Activated CD4-positive, alpha-beta memory T cell treated with anti-CD3 and anti-CD28 coated beads, Interleukin-2, amount 10 ng/mL, durations not matched to agents 7 days and 5 days (primary cell): ENCODE data around the gene NRM. TPM values are rescaled to one million over a fixed set of nuclear protein-coding genes. Genes with fewer than 3 reads are reported as not detected.

Source experiments
- CTCF ChIA-PET: fragments of 350-600 bp; sonication (Branson Sonifier 250); formaldehyde crosslinking; loops from one replicate; lab custom pipeline; 2021; ENCODE audit warnings: antibody characterized with exemption, inconsistent platforms; lab: Charles Lee
- POLR2A ChIA-PET: fragments of 350-600 bp; sonication (Branson Sonifier 250); formaldehyde crosslinking; loops from one replicate; lab custom pipeline; 2021; ENCODE audit warnings: antibody characterized with exemption; lab: Charles Lee
- DNase-seq: peaks from one replicate; pipeline ENCODE4 v3.0.0-alpha.2; 2020
- H3K27ac Mint-ChIP-seq: one replicate; pipeline ENCODE4 v1.8.0; 2021; ENCODE audit warnings: mild to moderate bottlenecking, mixed read lengths
- H3K27me3 Mint-ChIP-seq: one replicate; pipeline ENCODE4 v1.8.0; 2021; ENCODE audit warnings: mixed read lengths
- H3K36me3 Mint-ChIP-seq: one replicate; pipeline ENCODE4 v1.8.0; 2021; ENCODE audit warnings: low read depth, mixed read lengths
- H3K4me1 Mint-ChIP-seq: one replicate; pipeline ENCODE4 v1.8.0; 2021; ENCODE audit warnings: mixed read lengths
- H3K4me3 Mint-ChIP-seq: one replicate; pipeline ENCODE4 v1.8.0; 2021; ENCODE audit warnings: mild to moderate bottlenecking, mixed read lengths
- H3K9me3 Mint-ChIP-seq: one replicate; pipeline ENCODE4 v1.8.0; 2021; ENCODE audit warnings: mixed read lengths
- total RNA-seq, 2 experiments: library from RNA; stranded (reverse); gene quantifications; one replicate each; pipeline ENCODE4 v1.2.3, GENCODE V29; 2021

NRM gene
- total RNA-seq, result 10 to 100 TPM; 40.5 to 41.1 TPM

DNA sequence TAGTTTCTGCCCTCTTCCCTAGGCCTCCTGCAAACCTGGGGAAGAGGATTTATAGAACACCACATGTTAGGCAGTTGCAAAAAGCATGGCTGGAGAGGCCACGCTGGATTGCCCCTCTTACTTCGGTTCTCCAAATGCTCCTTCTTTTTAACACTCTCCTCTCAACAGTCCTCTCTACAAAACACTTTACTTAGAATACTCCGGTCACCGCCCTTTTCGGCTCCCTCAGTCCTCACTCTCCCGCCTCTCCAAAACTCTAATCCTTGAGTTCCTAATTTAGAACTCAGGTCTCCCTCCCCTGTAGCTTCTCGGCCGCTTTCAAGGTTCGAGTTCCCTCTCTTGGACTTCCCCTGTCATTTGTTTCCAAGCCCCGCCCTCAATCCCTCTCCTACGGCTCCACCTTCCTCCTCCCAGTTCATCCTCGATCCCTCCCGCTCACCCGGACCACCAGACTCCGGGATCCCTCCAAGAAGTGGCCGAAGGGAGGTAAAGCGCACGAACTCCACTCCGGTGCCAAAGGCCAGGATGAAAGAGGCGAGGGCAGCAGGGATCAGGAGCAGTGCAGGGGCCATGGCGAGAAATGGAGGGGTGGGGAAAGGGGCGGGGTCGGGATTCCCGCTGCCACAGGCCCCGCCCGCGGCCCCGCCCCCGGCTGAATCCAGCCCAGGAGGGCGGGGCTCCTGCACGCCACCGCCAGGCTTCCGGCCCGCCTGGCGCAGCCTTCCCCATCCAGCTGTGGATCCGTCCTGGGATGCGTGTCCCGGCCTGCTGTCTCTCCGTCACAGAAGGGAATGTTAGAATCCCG, at the start of gene NRM:
TSS of gene NRM (minus strand) at position 582 of the 805 bp plus-strand sequence. CDS start at position 572, 10 bp downstream.
- Mint-ChIP-seq H3K27ac (peak within 1 kb of the TSS; percentile 94), H3K27me3 (no peaks in the 10 kb centered on the region), H3K36me3 (peaks cover 27% of the 10 kb centered on the region), H3K4me3 (peak within 1 kb of the TSS; percentile 93), H3K4me1 (peaks cover 45% of the 10 kb centered on the region), H3K9me3 (no peaks in the 10 kb centered on the region)
- ChIA-PET CTCF (interaction anchor here (1.1 to 4.8 kb wide), 4 partner anchors 12 to 158 kb away, joined by 3 to 31 read pairs (median 7); partner anchors contain the start of gene MDC1), POLR2A (interaction anchor here (0.6 to 6.6 kb wide), 11 partner anchors 9 to 76 kb away, joined by 3 to 88 read pairs (median 5); partner anchors contain the start of genes FLOT1, MDC1 and TUBB)
- DNase-seq, result peak; percentile 79

GRCh38 chr6:30740540-30740870, 49.7 kb upstream of the NRM start:
- ChIA-PET POLR2A (interaction anchor here (1.8 to 2.3 kb wide), 2 partner anchors 10 to 82 kb away, joined by 5 to 9 read pairs; no protein-coding TSS in a partner anchor), CTCF (interaction anchor here (25.8 kb wide), 1 partner anchor 62 kb away, joined by 626 read pairs; the partner anchor contains the start of gene DHX16)

GRCh38 chr6:30738532-30738931, 47.7 kb upstream of the NRM start:
- no peaks in the 10 kb centered on the region for H3K27me3 Mint-ChIP-seq
- H3K4me1 Mint-ChIP-seq, result peaks cover 76% of the 10 kb centered on the region
- H3K4me3 Mint-ChIP-seq, result no peak overlapping the region
- no peak for DNase-seq
- ChIA-PET CTCF (interaction anchor here (0.8 to 25.8 kb wide), 5 partner anchors 48 to 197 kb away, joined by 3 to 626 read pairs (median 5); partner anchors contain the start of gene DHX16), POLR2A (interaction anchor here (0.9 to 5.2 kb wide), 10 partner anchors 20 to 174 kb away, joined by 3 to 23 read pairs (median 3); partner anchors contain the start of genes DDR1, MDC1 and MRPS18B)
- H3K36me3 Mint-ChIP-seq, result peaks cover 79% of the 10 kb centered on the region
- no peak overlapping the region for H3K27ac Mint-ChIP-seq
- H3K9me3 Mint-ChIP-seq, result no peaks in the 10 kb centered on the region

More at GRCh38 chr6:30740540-30740870, 49.7 kb upstream of the NRM start:
- Mint-ChIP-seq H3K36me3 (peaks cover 69% of the 10 kb centered on the region), H3K27me3 (peaks cover 2% of the 10 kb centered on the region), H3K9me3 (no peaks in the 10 kb centered on the region), H3K4me3 (peak overlapping the region; percentile 42), H3K4me1 (peaks cover 86% of the 10 kb centered on the region), H3K27ac (no peak overlapping the region)
- DNase-seq, result no peak

GRCh38 chr6:30735668-30736314, 45.0 kb upstream of the NRM start:
- Mint-ChIP-seq H3K9me3 (no peaks in the 10 kb centered on the region), H3K36me3 (peaks cover 74% of the 10 kb centered on the region), H3K4me3 (peak overlapping the region; percentile 48), H3K27me3 (no peaks in the 10 kb centered on the region), H3K4me1 (peaks cover 75% of the 10 kb centered on the region), H3K27ac (peak overlapping the region; percentile 48)
- ChIA-PET CTCF (interaction anchor here (1.0 to 25.8 kb wide), 5 partner anchors 13 to 351 kb away, joined by 3 to 626 read pairs (median 4); partner anchors contain the start of gene DHX16), POLR2A (interaction anchor here (1.0 to 5.2 kb wide), 8 partner anchors 10 to 135 kb away, joined by 3 to 23 read pairs (median 7); partner anchors contain the start of genes MDC1 and MRPS18B)
- no peak for DNase-seq

DNA sequence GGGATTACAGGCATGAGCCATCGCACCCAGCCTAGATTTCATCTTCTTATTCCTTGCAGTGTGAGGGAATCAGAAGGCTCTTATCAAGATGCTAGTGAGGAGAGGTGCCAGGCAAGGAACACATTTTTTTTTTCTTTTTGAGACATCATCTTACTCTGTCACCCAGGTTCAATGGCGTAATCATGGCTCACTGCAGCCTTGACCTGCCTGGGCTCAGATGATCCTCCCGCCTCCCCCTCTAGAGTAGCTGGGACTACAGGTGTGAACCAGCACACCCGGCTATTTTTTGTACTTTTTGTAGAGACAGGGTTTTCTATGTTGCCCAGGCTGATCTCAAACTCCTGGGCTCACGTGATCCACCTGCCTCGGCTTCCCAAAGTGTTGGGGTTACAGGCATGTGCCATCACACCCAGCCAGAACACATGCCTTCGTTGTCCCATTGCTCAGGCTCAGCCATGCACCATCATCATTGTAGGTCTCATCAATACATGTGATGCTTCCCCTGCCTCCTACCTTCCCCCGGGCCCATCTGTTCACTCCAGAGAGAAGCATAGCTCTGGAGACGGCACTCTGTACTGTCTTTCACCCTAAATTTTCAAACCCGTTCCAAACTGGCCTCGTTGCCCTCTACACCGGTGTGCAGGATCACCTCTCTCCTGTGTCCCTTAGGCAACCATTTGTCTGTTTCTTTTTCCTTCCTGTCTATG, 41.6 kb upstream of the NRM start:
- peaks cover 54% of the 10 kb centered on the region for H3K4me1 Mint-ChIP-seq
- H3K27me3 Mint-ChIP-seq, result no peaks in the 10 kb centered on the region
- H3K36me3 Mint-ChIP-seq, result peaks cover 59% of the 10 kb centered on the region
- CTCF ChIA-PET, result interaction anchor here (1.3 to 25.8 kb wide), 14 partner anchors 10 to 355 kb away, joined by 3 to 626 read pairs (median 10); partner anchors contain the start of gene DHX16
- no peak overlapping the region for H3K4me3 Mint-ChIP-seq
- POLR2A ChIA-PET, result interaction anchor here (1.0 to 3.3 kb wide), 6 partner anchors 9 to 190 kb away, joined by 3 to 32 read pairs (median 4); partner anchors contain the start of genes MDC1 and TUBB
- no peak overlapping the region for H3K27ac Mint-ChIP-seq
- no peaks in the 10 kb centered on the region for H3K9me3 Mint-ChIP-seq
- no peak for DNase-seq

DNA sequence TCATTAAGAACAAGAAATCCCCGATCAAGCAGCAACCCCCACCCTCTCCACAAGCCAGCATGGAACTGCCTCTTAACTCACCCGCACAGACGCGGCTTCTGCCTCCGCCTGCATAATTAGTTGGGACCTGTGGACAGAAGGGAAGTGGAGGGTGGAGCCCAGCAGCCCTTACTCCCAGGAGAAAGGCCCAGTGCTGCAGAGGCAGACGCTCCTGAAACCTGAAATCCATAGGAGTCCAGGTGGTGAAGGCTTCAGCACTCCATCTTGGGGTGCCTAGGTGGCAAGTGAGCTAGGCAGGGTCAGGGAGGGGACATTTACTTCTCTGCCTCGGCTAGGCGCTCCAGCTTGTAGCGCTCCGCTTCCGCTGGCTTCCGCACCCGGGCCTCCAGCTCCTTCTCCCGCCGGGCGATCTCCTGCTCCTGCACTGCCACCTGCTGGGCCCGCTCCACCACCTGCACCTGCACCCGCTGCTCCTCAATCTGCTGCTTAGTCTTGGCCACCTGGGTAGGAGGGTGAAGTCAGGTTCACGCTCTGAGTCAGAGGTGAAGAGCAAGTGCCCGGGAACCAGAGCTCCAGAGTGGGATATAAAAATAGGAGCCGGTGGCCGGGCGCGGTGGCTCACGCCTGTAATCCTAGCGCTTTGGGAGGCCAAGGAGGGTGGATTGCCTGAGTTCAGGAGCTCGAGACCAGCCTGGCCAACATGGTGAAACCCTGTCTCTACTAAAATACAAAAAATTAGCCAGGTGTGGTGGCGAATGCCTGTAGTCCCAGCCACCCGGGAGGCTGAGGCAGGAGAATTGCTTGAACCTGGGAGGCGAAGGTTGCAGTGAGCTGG, 40.0 kb upstream of the NRM start:
- peaks cover 44% of the 10 kb centered on the region for H3K4me1 Mint-ChIP-seq
- POLR2A ChIA-PET, result interaction anchor here (0.6 to 16.4 kb wide), 26 partner anchors 9 to 249 kb away, joined by 3 to 561 read pairs (median 5); partner anchors contain the start of genes DHX16, IER3, MDC1 and MRPS18B
- peak overlapping the region; percentile 35 for H3K4me3 Mint-ChIP-seq

GRCh38 chr6:30727920-30728553, 37.3 kb upstream of the NRM start:
- ChIA-PET POLR2A (interaction anchor here (0.6 to 16.4 kb wide), 6 partner anchors 9 to 85 kb away, joined by 3 to 561 read pairs (median 6); partner anchors contain the start of genes DHX16 and MDC1), CTCF (interaction anchor here (1.5 to 25.8 kb wide), 2 partner anchors 50 to 246 kb away, joined by 5 to 626 read pairs; partner anchors contain the start of gene DHX16)
- peaks cover 67% of the 10 kb centered on the region for H3K36me3 Mint-ChIP-seq
- peak overlapping the region; percentile 44 for H3K27ac Mint-ChIP-seq
- H3K9me3 Mint-ChIP-seq, result no peaks in the 10 kb centered on the region
- H3K4me1 Mint-ChIP-seq, result peaks cover 61% of the 10 kb centered on the region
- H3K4me3 Mint-ChIP-seq, result no peak overlapping the region
- no peaks in the 10 kb centered on the region for H3K27me3 Mint-ChIP-seq
- no peak for DNase-seq

More for the DNA sequence above, 40.0 kb upstream of the NRM start:
- no peaks in the 10 kb centered on the region for H3K27me3 Mint-ChIP-seq
- H3K36me3 Mint-ChIP-seq, result peaks cover 54% of the 10 kb centered on the region
- CTCF ChIA-PET, result interaction anchor here (0.6 to 25.8 kb wide), 57 partner anchors 9 to 361 kb away, joined by 3 to 626 read pairs (median 5); partner anchors contain the start of genes ABCF1, ATAT1, C6orf136 and DHX16
- H3K27ac Mint-ChIP-seq, result peak overlapping the region; percentile 55
- DNase-seq, result peak; percentile 90
- no peaks in the 10 kb centered on the region for H3K9me3 Mint-ChIP-seq

GRCh38 chr6:30726506-30727413, 36.0 kb upstream of the NRM start:
- POLR2A ChIA-PET, result interaction anchor here (1.1 to 16.4 kb wide), 10 partner anchors 9 to 114 kb away, joined by 3 to 561 read pairs (median 5); partner anchors contain the start of genes DHX16, IER3, MDC1 and MRPS18B
- Mint-ChIP-seq H3K4me3 (no peak overlapping the region), H3K27me3 (no peaks in the 10 kb centered on the region), H3K9me3 (no peaks in the 10 kb centered on the region), H3K4me1 (peaks cover 56% of the 10 kb centered on the region), H3K36me3 (peaks cover 70% of the 10 kb centered on the region), H3K27ac (peak overlapping the region; percentile 29)
- no peak for DNase-seq
- CTCF ChIA-PET, result interaction anchor here (25.8 kb wide), 1 partner anchor 48 kb away, joined by 626 read pairs; the partner anchor contains the start of gene DHX16

DNA sequence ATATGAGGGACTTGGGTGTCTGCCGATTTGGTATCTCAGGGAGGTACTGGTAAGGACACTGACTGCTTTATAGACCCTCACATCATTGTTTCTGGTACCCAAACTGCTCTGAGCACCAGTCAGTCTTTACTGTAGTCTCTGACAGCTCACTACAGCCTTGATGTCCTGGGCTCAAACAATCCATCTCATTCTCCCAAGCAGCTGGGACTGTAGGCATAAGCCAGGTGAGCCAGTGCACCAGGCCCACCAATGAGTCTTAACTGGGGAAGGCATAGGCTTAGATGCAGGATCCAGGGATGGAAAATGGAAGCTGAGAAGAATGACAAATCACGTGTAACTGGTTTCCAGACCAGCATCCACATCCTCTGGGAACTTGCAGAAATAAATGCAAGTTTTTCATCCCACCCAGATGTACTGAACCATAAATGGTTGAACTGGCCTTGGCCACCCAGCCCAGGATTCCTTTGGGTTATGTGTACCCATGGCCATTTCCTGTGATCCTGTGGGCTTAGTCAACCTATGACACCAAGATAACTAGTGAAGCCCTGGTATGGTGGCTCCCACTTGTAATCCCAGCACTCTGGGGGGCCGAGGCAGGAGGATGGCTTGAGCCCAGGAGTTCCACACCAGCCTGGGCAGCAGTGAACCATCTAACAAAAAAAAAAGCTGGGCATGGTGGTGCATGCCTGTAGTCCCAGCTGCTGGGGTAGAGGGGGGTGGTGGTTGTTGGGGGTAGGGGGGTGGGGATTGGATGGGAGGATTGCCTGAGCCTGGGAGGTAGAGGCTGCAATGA, 35.1 kb upstream of the NRM start:
- no peak for DNase-seq
- Mint-ChIP-seq H3K4me1 (peaks cover 50% of the 10 kb centered on the region), H3K4me3 (no peak overlapping the region), H3K27ac (peak overlapping the region; percentile 61), H3K36me3 (peaks cover 77% of the 10 kb centered on the region), H3K9me3 (no peaks in the 10 kb centered on the region), H3K27me3 (no peaks in the 10 kb centered on the region)
- POLR2A ChIA-PET, result interaction anchor here (1.1 to 16.4 kb wide), 8 partner anchors 9 to 113 kb away, joined by 3 to 561 read pairs (median 6); partner anchors contain the start of genes DHX16, IER3 and MDC1
- CTCF ChIA-PET, result interaction anchor here (25.8 kb wide), 1 partner anchor 47 kb away, joined by 626 read pairs; the partner anchor contains the start of gene DHX16
